EL (cell line): ENCODE results near the gene SARS1.

ENCODE experiments used
- DNase-seq: peaks from one replicate; pipeline ENCODE4 v3.0.0-alpha.2; 2016

Gene SARS1

DNA sequence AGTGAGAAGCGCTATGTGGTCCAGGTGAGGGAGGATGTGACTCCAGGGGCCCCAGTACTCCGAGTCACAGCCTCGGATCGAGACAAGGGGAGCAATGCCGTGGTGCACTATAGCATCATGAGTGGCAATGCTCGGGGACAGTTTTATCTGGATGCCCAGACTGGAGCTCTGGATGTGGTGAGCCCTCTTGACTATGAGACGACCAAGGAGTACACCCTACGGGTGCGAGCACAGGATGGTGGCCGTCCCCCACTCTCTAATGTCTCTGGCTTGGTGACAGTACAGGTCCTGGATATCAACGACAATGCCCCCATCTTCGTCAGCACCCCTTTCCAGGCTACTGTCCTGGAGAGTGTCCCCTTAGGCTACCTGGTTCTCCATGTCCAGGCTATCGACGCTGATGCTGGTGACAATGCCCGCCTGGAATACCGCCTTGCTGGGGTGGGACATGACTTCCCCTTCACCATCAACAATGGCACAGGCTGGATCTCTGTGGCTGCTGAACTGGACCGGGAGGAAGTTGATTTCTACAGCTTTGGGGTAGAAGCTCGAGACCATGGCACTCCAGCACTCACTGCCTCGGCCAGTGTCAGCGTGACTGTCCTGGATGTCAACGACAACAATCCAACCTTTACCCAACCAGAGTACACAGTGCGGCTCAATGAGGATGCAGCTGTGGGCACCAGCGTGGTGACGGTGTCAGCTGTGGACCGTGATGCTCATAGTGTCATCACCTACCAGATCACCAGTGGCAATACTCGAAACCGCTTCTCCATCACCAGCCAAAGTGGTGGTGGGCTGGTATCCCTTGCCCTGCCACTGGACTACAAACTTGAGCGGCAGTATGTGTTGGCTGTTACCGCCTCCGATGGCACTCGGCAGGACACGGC lies 37.8 kb downstream of the SARS1 start:
- DNase-seq: no peak

GRCh38 chr1:109252167-109252892 lies 38.6 kb downstream of the SARS1 start:
- DNase-seq: no peak

DNA sequence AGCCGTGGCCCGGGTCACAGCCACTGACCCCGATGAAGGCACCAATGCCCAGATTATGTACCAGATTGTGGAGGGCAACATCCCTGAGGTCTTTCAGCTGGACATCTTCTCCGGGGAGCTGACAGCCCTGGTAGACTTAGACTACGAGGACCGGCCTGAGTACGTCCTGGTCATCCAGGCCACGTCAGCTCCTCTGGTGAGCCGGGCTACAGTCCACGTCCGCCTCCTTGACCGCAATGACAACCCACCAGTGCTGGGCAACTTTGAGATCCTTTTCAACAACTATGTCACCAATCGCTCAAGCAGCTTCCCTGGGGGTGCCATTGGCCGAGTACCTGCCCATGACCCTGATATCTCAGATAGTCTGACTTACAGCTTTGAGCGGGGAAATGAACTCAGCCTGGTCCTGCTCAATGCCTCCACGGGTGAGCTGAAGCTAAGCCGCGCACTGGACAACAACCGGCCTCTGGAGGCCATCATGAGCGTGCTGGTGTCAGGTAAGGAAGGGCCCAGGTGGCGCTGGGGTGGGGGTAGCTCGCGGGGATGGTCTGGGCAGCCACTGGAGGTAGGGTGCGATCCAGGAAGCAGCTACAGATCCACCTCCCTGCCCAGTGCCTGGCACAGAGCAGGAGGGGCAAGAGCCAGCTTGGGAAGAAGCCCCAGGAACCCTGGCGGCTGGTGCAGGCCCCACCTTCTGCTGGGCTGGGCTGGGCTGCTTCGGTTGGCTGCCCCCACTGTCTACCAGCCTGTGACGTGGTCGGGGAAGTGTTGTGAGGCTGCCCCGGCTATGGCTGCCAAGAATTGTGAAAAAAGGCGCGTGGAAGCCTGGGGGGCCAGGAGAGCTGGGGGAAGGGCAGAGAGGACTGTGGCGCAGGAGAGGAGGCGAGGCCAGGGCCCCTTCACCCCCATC lies 39.4 kb downstream of the SARS1 start:
- DNase-seq: no peak

DNA sequence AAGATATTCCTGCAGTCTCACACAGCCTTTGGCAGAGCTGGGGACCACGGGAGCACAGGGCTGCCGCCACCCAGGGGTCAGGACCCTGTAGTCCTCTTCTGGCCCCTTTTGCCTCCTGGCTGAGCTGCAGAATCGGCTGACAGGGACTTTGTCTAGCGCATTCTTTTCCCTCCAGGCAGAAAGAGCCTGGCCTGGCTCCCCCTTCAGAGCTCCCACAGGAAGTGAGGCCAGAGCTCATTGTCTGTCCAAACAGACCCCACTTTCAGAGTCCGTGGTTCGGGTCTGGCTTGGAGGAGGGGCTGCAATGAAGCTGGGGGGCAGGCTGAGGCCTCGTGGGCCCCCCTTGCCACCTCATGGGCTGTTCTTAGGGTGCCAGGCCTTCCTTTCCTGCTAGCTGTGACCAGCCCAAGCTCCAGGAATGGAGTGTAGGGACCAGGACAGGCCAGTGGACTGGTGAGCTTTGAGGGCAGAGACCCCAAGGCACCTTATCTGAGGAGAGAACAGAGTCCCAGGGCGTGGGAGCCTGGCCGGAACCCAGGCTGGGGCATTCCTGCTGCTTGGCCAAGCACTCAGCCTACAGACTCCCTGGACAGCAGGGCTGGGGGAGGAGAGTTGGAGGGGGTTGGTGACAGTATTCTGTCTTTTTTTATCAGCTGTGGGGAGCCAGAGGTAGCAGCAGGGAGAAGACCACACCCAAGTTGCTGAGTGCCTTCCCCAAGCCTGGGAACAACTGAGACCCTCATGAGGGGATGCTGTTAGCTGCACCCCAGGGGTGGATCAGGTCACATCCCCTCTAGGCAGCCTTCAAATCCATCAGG lies 40.3 kb downstream of the SARS1 start:
- peak; percentile 34 for DNase-seq

- DNase-seq: no peak
Observed at GRCh38 chr1:109254621-109255096, 40.9 kb downstream of the SARS1 start.

GRCh38 chr1:109255097-109255651 lies 41.5 kb downstream of the SARS1 start:
- no peak for DNase-seq

DNA sequence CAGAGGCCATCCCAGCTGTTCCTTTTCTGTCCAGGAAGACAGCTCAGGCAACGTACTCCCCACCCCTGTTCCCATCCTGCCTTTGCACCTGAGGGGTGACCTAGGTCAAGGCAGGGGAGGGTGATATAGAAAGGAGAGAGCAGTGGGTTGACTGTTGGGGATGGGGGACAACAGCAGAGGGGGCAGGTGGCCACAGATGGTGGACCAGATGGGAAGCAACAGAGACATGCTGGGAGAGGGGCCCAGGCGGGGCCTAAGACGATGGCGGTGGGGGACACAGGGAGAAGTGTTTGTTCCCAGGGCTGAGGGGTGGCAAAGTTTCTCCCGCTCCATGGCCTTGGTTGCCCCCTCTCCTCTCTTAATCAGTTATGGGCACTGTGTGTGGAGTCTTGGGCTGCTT lies 42.0 kb downstream of the SARS1 start:
- DNase-seq: no peak

GRCh38 chr1:109256085-109256484 lies 42.4 kb downstream of the SARS1 start:
- DNase-seq: no peak

DNA sequence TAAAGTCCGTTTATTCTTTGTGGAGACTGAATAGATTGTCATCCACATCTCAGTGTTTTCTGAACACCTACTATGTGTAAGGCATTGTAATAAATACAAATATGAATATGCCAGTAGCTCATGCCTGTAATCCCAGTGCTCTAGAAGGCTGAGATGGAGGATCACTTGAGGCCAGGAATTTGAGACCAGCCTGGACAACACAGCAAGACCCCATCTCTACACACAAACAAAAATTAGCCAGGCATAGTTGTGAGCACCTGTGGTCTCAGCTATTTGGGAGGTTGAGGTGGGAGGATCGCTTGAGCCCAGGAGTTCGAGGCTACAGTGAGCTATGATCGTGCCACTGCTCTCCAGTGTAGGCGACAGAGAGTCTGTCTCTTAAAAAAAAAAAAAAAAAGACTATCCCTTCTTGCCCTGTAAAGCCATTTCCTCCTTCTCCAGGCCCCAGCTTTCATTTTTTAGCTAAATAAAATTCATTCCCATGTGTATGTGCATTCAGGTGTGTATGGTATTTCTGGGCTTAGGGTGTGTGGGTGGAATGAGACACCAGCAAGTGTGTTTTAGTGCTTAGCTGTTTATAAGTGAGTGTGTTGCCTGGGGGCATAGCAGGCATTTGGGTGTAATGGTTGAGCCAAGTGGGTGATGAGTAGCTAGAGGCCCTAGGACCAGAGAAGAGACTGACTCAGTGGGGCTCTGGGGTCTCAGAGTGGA lies 43.4 kb downstream of the SARS1 start:
- peak; percentile 89 for DNase-seq

GRCh38 chr1:109257682-109258421 lies 44.1 kb downstream of the SARS1 start:
- DNase-seq: no peak

DNA sequence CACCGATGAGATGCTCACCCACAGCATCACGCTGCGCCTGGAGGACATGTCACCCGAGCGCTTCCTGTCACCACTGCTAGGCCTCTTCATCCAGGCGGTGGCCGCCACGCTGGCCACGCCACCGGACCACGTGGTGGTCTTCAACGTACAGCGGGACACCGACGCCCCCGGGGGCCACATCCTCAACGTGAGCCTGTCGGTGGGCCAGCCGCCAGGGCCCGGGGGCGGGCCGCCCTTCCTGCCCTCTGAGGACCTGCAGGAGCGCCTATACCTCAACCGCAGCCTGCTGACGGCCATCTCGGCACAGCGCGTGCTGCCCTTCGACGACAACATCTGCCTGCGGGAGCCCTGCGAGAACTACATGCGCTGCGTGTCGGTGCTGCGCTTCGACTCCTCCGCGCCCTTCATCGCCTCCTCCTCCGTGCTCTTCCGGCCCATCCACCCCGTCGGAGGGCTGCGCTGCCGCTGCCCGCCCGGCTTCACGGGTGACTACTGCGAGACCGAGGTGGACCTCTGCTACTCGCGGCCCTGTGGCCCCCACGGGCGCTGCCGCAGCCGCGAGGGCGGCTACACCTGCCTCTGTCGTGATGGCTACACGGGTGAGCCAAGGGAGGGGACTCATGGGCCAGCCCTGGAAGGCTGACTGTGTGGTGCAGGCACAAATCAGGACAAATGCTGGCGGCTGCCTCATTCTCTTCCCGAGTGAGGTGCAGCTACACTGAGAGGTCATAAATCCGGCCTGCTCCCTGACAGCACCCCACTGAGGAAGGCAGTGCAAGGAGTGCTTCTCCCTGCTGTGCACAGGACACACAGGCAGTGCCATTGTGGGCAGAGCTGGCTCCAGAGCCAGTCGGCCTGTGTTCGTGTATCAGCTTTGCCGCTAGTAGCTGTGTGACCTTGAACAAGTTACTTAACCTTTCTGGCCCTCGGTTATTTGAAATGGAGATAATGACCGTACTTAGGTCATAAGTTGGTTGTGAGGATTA lies 45.1 kb downstream of the SARS1 start:
- no peak for DNase-seq

DNA sequence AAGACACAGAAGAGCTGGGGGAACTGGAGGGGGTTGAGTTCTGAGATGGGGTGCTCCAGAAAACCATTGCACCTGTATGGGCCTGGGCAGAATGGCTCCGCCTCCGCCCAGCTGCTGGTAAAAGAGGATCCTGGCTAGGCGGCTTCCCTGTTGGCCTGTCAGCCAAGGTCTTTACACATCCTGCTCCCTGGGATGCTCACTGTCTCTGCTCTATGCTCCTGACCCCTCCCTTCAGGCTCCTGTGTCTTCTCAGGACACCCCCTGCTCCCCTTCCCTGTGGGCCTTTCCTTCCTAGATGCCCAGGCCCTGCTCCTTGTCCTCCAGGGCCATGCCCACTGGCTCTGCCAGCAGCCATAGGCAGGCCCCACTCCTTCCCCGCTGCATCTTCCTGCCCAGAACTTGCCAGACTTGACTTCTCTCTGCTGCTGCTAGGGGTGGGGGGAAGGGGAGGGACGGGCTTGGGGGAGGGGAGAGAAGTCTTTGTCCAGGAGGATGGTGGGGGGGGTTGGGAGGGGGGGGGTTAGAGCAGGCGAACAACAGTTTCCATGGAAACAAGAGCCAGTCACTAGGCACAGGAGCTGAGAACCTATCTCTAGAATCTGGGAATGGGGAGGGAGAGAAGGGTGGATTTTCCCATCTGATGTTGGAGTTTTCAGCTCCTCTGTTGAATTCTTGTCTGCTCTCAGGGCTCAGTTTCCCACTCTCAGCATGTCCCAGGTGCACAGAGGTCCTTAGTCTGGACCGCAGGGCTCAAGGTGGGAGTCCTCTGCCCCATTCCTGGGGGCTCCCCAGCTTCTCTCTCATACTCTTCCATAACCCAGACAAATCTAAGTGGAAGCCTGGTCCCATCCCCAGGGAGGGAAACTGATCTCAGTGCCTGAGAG lies 46.2 kb downstream of the SARS1 start:
- DNase-seq: no peak

DNA sequence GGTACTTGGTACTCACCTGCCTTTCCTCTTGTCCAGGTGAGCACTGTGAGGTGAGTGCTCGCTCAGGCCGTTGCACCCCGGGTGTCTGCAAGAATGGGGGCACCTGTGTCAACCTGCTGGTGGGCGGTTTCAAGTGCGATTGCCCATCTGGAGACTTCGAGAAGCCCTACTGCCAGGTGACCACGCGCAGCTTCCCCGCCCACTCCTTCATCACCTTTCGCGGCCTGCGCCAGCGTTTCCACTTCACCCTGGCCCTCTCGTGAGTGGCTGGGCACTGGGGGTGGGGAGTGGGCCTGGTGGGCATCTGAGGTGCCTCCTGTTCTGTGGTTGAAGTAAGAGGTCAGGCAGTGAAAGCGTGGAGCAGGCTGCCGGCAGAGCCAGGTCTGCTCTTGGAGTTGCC lies 47.3 kb downstream of the SARS1 start:
- DNase-seq: no peak

GRCh38 chr1:109261578-109261977 lies 47.9 kb downstream of the SARS1 start:
- DNase-seq: no peak

DNA sequence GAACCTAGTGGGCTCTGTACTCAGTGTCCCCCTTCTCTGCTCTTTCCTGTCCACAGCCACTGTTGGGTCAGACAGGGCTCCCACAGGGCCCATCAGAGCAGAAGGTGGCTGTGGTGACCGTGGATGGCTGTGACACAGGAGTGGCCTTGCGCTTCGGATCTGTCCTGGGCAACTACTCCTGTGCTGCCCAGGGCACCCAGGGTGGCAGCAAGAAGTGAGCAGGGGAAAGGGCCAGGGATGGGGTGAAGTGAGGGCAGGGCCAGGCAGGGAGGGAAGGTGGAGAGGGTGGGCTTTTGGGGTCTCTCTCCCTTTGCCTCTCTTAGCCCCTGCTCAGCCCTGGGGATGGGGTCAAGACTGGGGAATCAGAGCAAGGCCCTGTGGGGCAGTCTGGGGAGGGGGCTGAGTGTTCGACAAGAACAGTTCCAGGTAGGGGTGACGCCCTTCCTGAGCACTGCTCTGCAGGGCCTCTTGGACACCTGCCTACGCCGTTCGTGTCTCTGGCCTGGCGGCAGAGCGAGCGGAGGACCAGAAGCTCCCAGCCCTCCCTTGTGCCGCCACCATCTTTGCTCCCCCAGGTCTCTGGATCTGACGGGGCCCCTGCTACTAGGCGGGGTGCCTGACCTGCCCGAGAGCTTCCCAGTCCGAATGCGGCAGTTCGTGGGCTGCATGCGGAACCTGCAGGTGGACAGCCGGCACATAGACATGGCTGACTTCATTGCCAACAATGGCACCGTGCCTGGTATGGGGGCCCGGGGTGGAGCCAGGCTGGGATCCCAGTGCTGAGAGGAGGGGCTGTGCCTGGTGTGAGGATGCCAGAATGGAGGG lies 48.7 kb downstream of the SARS1 start:
- DNase-seq: no peak

- DNase-seq: no peak
Observed at GRCh38 chr1:109263234-109263596, 49.5 kb downstream of the SARS1 start.
